Measurements from ENCODE around the gene HBQ1. TPM values are rescaled to one million over a fixed set of nuclear protein-coding genes. Genes with fewer than 3 reads are reported as not detected.
"Not testable (repeated sequence)": the region's sequence is repeated elsewhere in the genome, so short reads cannot be mapped to it uniquely, and the experiment has no call there.

The HBQ1 gene
- total RNA-seq, 4 donors from 2014 or later: 1.7 TPM; not detected in 3

GRCh38 chr16:149024-149660 lies 31.1 kb upstream of the HBQ1 start:
- no peak overlapping the region for H3K4me3 ChIP-seq (ENCODE audit: low read depth, poor library complexity, severe bottlenecking)
- no peak for DNase-seq (ENCODE audit: low spot score in 2 of 2)
- TF ChIP-seq POLR2A (IDR thresholded peaks at IDR 0.05) (no peak), CTCF (IDR thresholded peaks at IDR 0.05) (no peak)
- intact Hi-C loops (cut with DNase I; ENCODE audit: low total_unique reads): no loop called here
- 45 to 46% methylated on average over 8 to 9 of the region's 9 CpGs for WGBS, 2 donors

GRCh38 chr16:152141-153128 lies 27.8 kb upstream of the HBQ1 start, which contains the start of gene HBZ:
HBZ (plus strand) TSS chr16:152644; CDS start chr16:152910, 266 bp downstream.
- 72 to 79% methylated on average over 12 to 16 of the region's 17 CpGs for WGBS, 2 donors
- no peak for TF ChIP-seq POLR2A (IDR thresholded peaks at IDR 0.05)
- no peak for TF ChIP-seq CTCF (IDR thresholded peaks at IDR 0.05)
- DNase-seq (ENCODE audit: low spot score in 2 of 2): no peak

GRCh38 chr16:153129-153521 lies 27.1 kb upstream of the HBQ1 start:
- WGBS, 2 donors: 34 to 51% methylated on average over 5 of the region's 6 CpGs
- DNase-seq (ENCODE audit: low spot score in 2 of 2); intact Hi-C loops (cut with DNase I; ENCODE audit: low total_unique reads); H3K4me3 ChIP-seq (ENCODE audit: low read depth, poor library complexity, severe bottlenecking): not testable (repeated sequence)

More at GRCh38 chr16:152141-153128, 27.8 kb upstream of the HBQ1 start, which contains the start of gene HBZ:
- intact Hi-C loops (cut with DNase I; ENCODE audit: low total_unique reads): no loop called here
- no peak within 1 kb of the TSS for H3K4me3 ChIP-seq (ENCODE audit: low read depth, poor library complexity, severe bottlenecking)

GRCh38 chr16:153550-154216 lies 26.6 kb upstream of the HBQ1 start:
- DNase-seq (ENCODE audit: low spot score in 2 of 2); intact Hi-C loops (cut with DNase I; ENCODE audit: low total_unique reads); H3K4me3 ChIP-seq (ENCODE audit: low read depth, poor library complexity, severe bottlenecking): not testable (repeated sequence)
- WGBS, 2 donors: 3% methylated on average over 6 of the region's 74 CpGs; no CpG with 5 or more reads in 1 of the 2 donors

- TF ChIP-seq CTCF (IDR thresholded peaks at IDR 0.05): no peak
- no peak for TF ChIP-seq POLR2A (IDR thresholded peaks at IDR 0.05)
- 4% methylated on average over 19 to 54 of the region's 59 CpGs for WGBS, 2 donors
- peak overlapping the region; percentile 16 for H3K4me3 ChIP-seq (ENCODE audit: low read depth, poor library complexity, severe bottlenecking)
- intact Hi-C loops (cut with DNase I; ENCODE audit: low total_unique reads): no loop called here
- no peak for DNase-seq (ENCODE audit: low spot score in 2 of 2)
Measured at GRCh38 chr16:154217-155030, 25.8 kb upstream of the HBQ1 start.

- 65 to 73% methylated on average over 7 of the region's 7 CpGs for WGBS, 2 donors
Measured at GRCh38 chr16:155031-155398, 25.2 kb upstream of the HBQ1 start.

More at GRCh38 chr16:155031-155398, 25.2 kb upstream of the HBQ1 start:
- intact Hi-C loops (cut with DNase I; ENCODE audit: low total_unique reads): no loop called here
- TF ChIP-seq POLR2A (IDR thresholded peaks at IDR 0.05): no peak
- TF ChIP-seq CTCF (IDR thresholded peaks at IDR 0.05): no peak
- H3K4me3 ChIP-seq (ENCODE audit: low read depth, poor library complexity, severe bottlenecking): no peak overlapping the region
- DNase-seq (ENCODE audit: low spot score in 2 of 2): no peak
